Lung (tissue), 12 donors: Measurements from ENCODE around the gene CDKL1. TPM values are rescaled to one million over a fixed set of nuclear protein-coding genes. Genes with fewer than 3 reads are reported as not detected.

Experiments used
- ATAC-seq: fragments of 200-7000 bp; cut with Tn5 transposase; one replicate; pipeline ENCODE4 v1.9.1; 2020; ENCODE audit warnings: moderate number of reproducible peaks; ENCODE audit not compliant: insufficient read depth, low FRiP score
- DNase-seq, 3 donors: peaks; one replicate each; pipeline ENCODE4 v3.0.0-alpha.2; 2013 to 2017
- H3K27ac ChIP-seq, 2 donors: one replicate each; pipeline ENCODE4 v1.5.1; 2013; ENCODE audit warnings: mild to moderate bottlenecking in 2 of 2, moderate library complexity in 2 of 2, control low read depth in 1 of 2, inconsistent platforms in 1 of 2, low read depth in 1 of 2, low read length in 1 of 2
- H3K27me3 ChIP-seq, 3 donors: one replicate each; pipeline ENCODE4 v1.5.1; 2013; ENCODE audit warnings: low read length in 2 of 3; ENCODE audit not compliant: control insufficient read depth in 3 of 3, insufficient read depth in 3 of 3
- H3K36me3 ChIP-seq, 4 donors: one replicate each; pipeline ENCODE4 v1.5.1; 2013; ENCODE audit warnings: low read length in 4 of 4, mild to moderate bottlenecking in 1 of 4, moderate library complexity in 1 of 4; ENCODE audit not compliant: control insufficient read depth in 4 of 4, insufficient read depth in 4 of 4
- H3K4me1 ChIP-seq, 5 donors: one replicate each; pipeline ENCODE4 v1.5.1; 2013; ENCODE audit warnings: low read length in 5 of 5, mild to moderate bottlenecking in 2 of 5, moderate library complexity in 1 of 5; ENCODE audit not compliant: control insufficient read depth in 5 of 5, insufficient read depth in 5 of 5
- H3K4me3 ChIP-seq: one replicate; pipeline ENCODE4 v1.5.1; 2013; ENCODE audit warnings: mild to moderate bottlenecking, control low read depth, moderate library complexity
- H3K9ac ChIP-seq, 2 donors: one replicate each; pipeline ENCODE4 v1.5.1; 2013; ENCODE audit warnings: low read length in 2 of 2, control low read depth in 1 of 2; ENCODE audit not compliant: insufficient read depth in 1 of 2
- H3K9me3 ChIP-seq, 4 donors: one replicate each; pipeline ENCODE4 v1.5.1; 2013; ENCODE audit warnings: low read length in 3 of 4, mild to moderate bottlenecking in 1 of 4, moderate library complexity in 1 of 4; ENCODE audit not compliant: control insufficient read depth in 4 of 4, insufficient read depth in 3 of 4
- WGBS, 2 donors: extraction: QIAGEN DNeasy Blood & Tissue Kit; methylation state at CpG; one replicate each; pipeline ENCODE4 v1.1.7; 2013; 5-methylcytosine and 5-hydroxymethylcytosine counted together
- polyA plus RNA-seq, 2 donors: library from polyadenylated mRNA; stranded (reverse); fragments of 200-250 nt; gene quantifications; one replicate each; pipeline ENCODE4 v1.2.1, GENCODE V29; 2013
- total RNA-seq, 2 donors: library from RNA; depleted of rRNA in 1 of 2; stranded (reverse); fragments of >200 nt in 1 of 2; gene quantifications; one replicate each; pipeline ENCODE4 v1.2.1, GENCODE V29; 2014 to 2021
- TF ChIP-seq, protein P1 (sequence below): IDR thresholded peaks from 2 replicates; pipeline ENCODE4 v1.5.1; 2012; ENCODE audit warnings: mild to moderate bottlenecking; ENCODE audit errors: control extremely low read depth, extremely low read depth
- donor health status: control.
- donor health status: control.
- donor health status: Bipolar disorder and iron deficiency.
- donor health status: healthy.
- donor health status: DM: yes; HTN: yes; CAD: no.

CDKL1 gene
- total and polyA plus RNA-seq, 4 donors, result 3.8 to 28.2 (median 16.3) TPM

DNA sequence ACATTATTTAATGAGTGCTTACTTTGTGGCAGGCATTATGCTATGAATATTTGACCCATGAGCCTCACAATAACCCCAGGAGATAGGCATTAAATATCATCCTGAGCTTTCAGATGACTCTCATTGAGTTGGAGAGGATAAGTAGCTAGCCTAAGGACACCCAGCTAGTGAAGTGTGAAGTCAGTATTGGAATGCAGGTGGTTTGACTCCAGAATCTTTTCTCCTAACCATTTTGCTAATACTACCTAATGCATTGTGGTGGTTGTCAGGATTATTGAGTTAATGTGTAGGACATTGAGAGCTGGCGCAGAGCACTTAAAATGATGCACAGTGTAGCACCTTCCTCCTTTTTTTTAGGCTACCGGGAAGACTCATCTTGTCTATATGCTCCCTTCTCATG is 3.8 kb upstream of the CDKL1 start:
- H3K9me3 ChIP-seq, result no peaks in the 10 kb centered on the region
- no peak for DNase-seq
- no peaks in the 10 kb centered on the region for H3K36me3 ChIP-seq
- WGBS, 2 donors, result 96 to 97% methylated on average over 2 of the region's 2 CpGs
- ATAC-seq, result no peak
- H3K27ac ChIP-seq, result no peak overlapping the region
- no peak overlapping the region for H3K4me3 ChIP-seq
- H3K9ac ChIP-seq, result peak overlapping the region in 1 of 2 donors; percentile 11
- H3K27me3 ChIP-seq, result no peaks in the 10 kb centered on the region
- H3K4me1 ChIP-seq, result peaks cover 3 to 54% (median 7%) of the 10 kb centered on the region in 5 donors
- TF ChIP-seq, protein P1, sequence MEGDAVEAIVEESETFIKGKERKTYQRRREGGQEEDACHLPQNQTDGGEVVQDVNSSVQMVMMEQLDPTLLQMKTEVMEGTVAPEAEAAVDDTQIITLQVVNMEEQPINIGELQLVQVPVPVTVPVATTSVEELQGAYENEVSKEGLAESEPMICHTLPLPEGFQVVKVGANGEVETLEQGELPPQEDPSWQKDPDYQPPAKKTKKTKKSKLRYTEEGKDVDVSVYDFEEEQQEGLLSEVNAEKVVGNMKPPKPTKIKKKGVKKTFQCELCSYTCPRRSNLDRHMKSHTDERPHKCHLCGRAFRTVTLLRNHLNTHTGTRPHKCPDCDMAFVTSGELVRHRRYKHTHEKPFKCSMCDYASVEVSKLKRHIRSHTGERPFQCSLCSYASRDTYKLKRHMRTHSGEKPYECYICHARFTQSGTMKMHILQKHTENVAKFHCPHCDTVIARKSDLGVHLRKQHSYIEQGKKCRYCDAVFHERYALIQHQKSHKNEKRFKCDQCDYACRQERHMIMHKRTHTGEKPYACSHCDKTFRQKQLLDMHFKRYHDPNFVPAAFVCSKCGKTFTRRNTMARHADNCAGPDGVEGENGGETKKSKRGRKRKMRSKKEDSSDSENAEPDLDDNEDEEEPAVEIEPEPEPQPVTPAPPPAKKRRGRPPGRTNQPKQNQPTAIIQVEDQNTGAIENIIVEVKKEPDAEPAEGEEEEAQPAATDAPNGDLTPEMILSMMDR, result no peak

DNA sequence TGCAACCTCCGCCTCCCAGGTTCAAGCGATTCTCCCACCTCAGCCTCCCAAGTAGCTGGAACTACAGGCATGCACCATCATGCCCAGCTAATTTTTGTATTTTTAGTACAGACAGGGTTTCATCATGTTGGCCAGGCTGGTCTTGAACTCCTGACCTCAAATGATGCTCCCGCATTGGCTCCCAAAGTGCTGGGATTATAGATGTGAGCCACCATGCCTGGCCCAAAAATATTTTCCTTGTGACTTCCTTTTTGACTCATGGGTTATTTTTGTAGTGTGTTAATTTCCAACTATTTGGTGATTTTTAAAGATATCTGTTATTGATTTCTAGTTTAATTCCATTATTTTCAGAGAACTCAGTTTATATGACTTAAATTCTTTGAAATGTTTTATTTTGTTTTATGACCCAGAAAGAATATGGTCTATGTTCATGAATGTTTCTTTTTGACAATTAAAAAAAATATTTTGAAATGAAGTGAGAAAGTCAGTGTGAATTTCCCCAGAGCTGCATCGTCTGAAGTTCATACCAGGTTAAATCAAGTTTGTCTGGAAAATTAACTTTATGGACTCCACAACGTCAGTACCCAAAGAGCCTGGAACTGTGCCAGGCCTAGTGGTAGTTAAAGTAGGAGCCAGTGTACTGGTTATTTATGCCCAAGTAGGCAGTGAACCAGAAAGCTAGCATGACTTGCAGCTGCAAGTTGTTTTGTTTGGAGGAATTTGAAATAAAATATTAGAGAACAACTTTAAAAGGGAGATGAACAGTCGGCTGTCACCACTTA is 2.8 kb upstream of the CDKL1 start:
- Histone ChIP-seq H3K4me3 (no peak overlapping the region), H3K27me3 (no peaks in the 10 kb centered on the region), H3K9ac (peak overlapping the region in 1 of 2 donors; percentile 11), H3K4me1 (peaks cover 3 to 53% (median 7%) of the 10 kb centered on the region in 5 donors), H3K36me3 (no peaks in the 10 kb centered on the region), H3K9me3 (no peaks in the 10 kb centered on the region), H3K27ac (no peak overlapping the region)
- DNase-seq, result peak in 2 of 3 donors; percentile 48 to 54
- WGBS, 2 donors, result 69 to 77% methylated on average over 6 of the region's 6 CpGs
- TF ChIP-seq, protein P1, result no peak
- ATAC-seq, result no peak

DNA sequence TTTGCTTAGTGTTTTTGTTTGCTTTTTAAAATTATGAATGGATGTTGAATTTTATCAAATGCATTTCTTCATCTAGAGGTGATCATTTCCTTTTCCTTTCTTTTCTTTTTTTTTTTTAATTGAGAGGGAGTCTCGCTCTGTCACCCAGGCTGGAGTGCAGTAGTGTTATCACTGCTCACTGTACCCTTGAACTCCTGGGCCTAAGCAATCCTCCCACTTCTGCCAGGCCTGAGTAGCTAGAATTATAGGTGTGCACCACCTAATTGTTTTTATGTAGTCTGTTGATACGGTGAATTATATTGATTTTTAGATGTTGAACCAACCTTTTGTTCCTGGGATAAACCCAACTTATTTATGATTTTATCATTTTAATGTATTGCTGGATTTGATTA is 1.5 kb upstream of the CDKL1 start:
- Histone ChIP-seq H3K27ac (no peak overlapping the region), H3K9ac (no peak overlapping the region), H3K9me3 (no peaks in the 10 kb centered on the region), H3K4me3 (no peak overlapping the region), H3K4me1 (peaks cover 3 to 41% (median 9%) of the 10 kb centered on the region in 5 donors), H3K36me3 (peaks cover 0 to 1% (median 0%) of the 10 kb centered on the region in 4 donors), H3K27me3 (no peaks in the 10 kb centered on the region)
- DNase-seq, result no peak
- WGBS, 2 donors, result 84 to 99% methylated on average over 2 of the region's 2 CpGs
- TF ChIP-seq, protein P1, result no peak
- no peak for ATAC-seq
